Activated CD8-positive, alpha-beta T cell treated with anti-CD3 and anti-CD28 coated beads, Interleukin-2, amount 10 ng/mL, durations not matched to agents 7 days and 5 days (primary cell): ENCODE measurements around the gene MTG2. TPM values are rescaled to one million over a fixed set of nuclear protein-coding genes. Genes with fewer than 3 reads are reported as not detected.

ENCODE experiments used
- ATAC-seq: fragments of 150-1000 bp; cut with Tn5 transposase; one replicate; pipeline ENCODE4 v1.10.0; 2021; ENCODE audit warnings: moderate library complexity
- CTCF ChIA-PET: fragments of 350-600 bp; sonication (Branson Sonifier 250); formaldehyde crosslinking; loops from one replicate; lab custom pipeline; 2021; ENCODE audit warnings: antibody characterized with exemption; lab: Charles Lee
- POLR2A ChIA-PET: fragments of 350-600 bp; sonication (Branson Sonifier 250); formaldehyde crosslinking; loops from one replicate; lab custom pipeline; 2021; ENCODE audit warnings: antibody characterized with exemption; lab: Charles Lee
- DNase-seq: peaks from one replicate; pipeline ENCODE4 v3.0.0-alpha.2; 2020
- H3K27ac Mint-ChIP-seq: one replicate; pipeline ENCODE4 v1.8.0; 2021; ENCODE audit warnings: mild to moderate bottlenecking, mixed read lengths
- H3K27me3 Mint-ChIP-seq: one replicate; pipeline ENCODE4 v1.8.0; 2021; ENCODE audit warnings: low read depth, mixed read lengths
- H3K36me3 Mint-ChIP-seq: one replicate; pipeline ENCODE4 v1.8.0; 2021; ENCODE audit warnings: low read depth, mixed read lengths
- H3K4me1 Mint-ChIP-seq: one replicate; pipeline ENCODE4 v1.8.0; 2021; ENCODE audit warnings: low read depth, mixed read lengths
- H3K4me3 Mint-ChIP-seq: one replicate; pipeline ENCODE4 v1.8.0; 2021; ENCODE audit warnings: mild to moderate bottlenecking, mixed read lengths
- H3K9me3 Mint-ChIP-seq: one replicate; pipeline ENCODE4 v1.8.0; 2022; ENCODE audit warnings: mixed read lengths; ENCODE audit not compliant: insufficient read depth
- total RNA-seq, 2 experiments: library from RNA; stranded (reverse); gene quantifications; one replicate each; pipeline ENCODE4 v1.2.3, GENCODE V29; 2021

Gene MTG2
- total RNA-seq, 2 experiments from 2014 or later, result 31.7 to 34.4 TPM

DNA sequence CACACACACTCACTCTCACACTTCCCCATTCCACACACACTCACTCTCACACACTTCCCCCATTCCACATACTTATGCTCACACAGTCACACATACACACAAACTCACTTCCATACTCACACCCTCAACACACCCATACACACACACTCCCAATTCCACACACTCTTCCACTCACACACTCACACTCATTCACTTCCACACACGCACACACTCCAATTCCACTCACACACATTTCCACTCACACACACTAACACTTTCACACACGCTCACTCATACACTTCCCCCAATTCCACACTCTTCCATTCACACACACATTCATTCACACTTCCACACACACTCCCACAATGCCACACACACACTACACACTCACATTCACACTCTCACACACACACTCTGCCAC, 47.4 kb downstream of the MTG2 start:
- no peak overlapping the region for H3K27ac Mint-ChIP-seq
- CTCF ChIA-PET, result no interaction called here
- no peaks in the 10 kb centered on the region for H3K27me3 Mint-ChIP-seq
- ATAC-seq, result no peak
- no peak for DNase-seq
- POLR2A ChIA-PET, result no interaction called here
- no peaks in the 10 kb centered on the region for H3K4me1 Mint-ChIP-seq
- no peaks in the 10 kb centered on the region for H3K36me3 Mint-ChIP-seq
- no peak overlapping the region for H3K4me3 Mint-ChIP-seq
- H3K9me3 Mint-ChIP-seq, result no peaks in the 10 kb centered on the region

DNA sequence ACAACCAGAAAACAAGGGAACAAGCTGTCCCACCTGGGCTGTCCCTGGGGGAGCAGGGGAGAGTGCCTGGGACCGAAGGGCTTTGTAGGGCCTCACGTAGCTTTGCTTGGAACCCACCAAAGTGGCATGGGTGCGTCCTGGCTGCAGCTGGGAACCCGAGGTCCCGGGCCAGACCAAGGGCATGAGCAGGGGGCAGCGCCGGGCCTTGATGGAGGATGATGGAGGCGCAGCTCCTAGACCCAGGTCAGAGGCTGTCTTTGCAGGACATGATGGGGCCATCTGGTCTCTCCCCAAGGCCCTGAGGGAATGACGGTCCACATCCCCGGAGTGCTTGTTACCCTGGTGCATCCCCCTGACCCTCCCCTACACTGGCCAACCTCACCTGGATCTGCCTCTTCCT, 47.9 kb downstream of the MTG2 start:
- Mint-ChIP-seq H3K4me1 (no peaks in the 10 kb centered on the region), H3K36me3 (no peaks in the 10 kb centered on the region), H3K9me3 (no peaks in the 10 kb centered on the region), H3K4me3 (no peak overlapping the region), H3K27ac (no peak overlapping the region), H3K27me3 (no peaks in the 10 kb centered on the region)
- ChIA-PET POLR2A (no interaction called here), CTCF (no interaction called here)
- ATAC-seq, result no peak
- no peak for DNase-seq

DNA sequence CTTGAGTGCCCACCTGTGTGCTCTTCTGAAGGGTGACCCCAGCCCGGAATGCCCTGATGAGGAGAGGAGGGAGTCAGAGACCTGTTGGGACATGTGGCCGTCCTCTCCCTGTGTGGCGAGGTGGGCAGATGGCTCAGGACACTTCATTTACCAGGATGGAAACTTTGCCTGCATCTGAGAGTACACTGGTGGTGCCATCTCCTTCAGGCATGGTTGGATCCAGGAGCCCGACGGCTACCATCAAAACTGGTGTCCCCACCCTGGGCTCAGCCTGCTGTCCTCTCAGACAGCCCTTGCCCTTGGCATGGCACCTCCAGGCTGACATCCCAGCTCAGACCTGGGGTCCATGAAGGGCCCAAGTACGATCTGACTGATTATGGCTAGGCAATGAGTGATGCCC, 48.5 kb downstream of the MTG2 start:
- ChIA-PET POLR2A (no interaction called here), CTCF (no interaction called here)
- DNase-seq (no peak), ATAC-seq (no peak)
- no peaks in the 10 kb centered on the region for H3K4me1 Mint-ChIP-seq
- no peak overlapping the region for H3K27ac Mint-ChIP-seq
- no peaks in the 10 kb centered on the region for H3K36me3 Mint-ChIP-seq
- no peaks in the 10 kb centered on the region for H3K27me3 Mint-ChIP-seq
- H3K9me3 Mint-ChIP-seq, result no peaks in the 10 kb centered on the region
- no peak overlapping the region for H3K4me3 Mint-ChIP-seq

DNA sequence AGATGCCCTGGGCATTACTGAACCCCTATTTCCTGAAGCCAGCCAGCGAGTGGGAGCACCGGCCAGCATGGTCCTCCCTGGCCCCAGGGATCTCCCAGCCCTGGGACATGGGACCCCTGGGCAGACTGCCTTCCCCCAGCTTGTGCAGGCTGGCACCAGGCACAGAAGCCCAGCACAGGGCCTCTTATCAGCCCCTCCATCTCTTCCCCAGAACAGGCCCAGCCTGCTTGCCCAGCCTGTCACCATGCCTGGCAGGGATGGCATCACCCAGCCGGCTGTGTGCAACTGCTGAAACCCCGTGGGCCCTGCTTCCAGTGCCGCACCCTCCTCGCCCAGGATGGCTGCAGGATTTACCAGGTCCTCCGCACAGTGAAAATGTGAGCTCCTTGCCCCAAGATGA, 49.4 kb downstream of the MTG2 start:
- ATAC-seq (no peak), DNase-seq (no peak)
- H3K4me3 Mint-ChIP-seq, result no peak overlapping the region
- H3K4me1 Mint-ChIP-seq, result no peaks in the 10 kb centered on the region
- ChIA-PET POLR2A (interaction anchor here (0.5 kb wide), 1 partner anchor 98 kb away, joined by 3 read pairs; no protein-coding TSS in a partner anchor), CTCF (no interaction called here)
- H3K27ac Mint-ChIP-seq, result no peak overlapping the region
- H3K36me3 Mint-ChIP-seq, result no peaks in the 10 kb centered on the region
- H3K9me3 Mint-ChIP-seq, result no peaks in the 10 kb centered on the region
- no peaks in the 10 kb centered on the region for H3K27me3 Mint-ChIP-seq

DNA sequence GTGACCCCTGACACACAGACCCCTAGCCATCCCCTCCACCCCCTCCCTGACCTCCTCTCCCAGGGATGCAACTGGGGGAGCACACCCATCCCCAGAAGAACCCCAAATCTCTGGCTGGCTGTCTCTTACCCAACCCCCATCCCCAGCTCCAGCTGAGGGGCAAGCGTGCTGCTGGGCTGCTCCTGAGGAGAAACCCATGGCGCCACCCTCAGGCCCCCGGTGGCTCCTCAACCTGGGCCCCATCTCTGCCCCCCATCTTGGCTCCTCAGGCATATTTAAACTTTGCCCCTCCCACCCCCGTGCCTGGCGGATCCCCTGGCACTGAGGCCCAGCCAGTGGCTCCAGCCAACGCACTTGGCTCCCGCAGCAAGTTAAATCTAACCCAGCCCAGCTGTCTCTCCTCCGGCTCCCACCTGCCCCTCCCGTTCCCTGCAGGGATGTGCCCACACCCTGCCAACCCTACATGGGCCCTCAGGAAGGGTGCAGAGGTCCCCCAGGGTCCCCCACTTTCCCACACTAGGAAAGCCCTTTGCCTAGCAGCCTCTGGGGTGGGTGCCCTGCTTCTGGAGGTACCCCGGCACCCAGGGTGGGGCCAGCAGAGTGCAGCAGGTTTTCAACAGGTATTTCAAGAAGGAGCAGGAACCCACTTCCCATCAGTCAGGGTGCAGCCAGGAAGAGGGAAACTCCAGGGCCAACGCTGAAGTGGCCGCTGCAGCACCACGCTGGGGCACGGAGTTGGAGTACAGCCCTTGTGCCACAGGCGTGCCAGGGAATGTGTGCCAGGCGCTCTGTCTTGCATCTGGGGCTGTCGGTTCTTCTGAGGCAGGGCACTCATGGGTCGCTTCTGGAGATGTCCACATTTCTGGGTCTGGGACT, 50.2 kb downstream of the MTG2 start:
- ChIA-PET POLR2A (interaction anchor here (0.5 kb wide), 1 partner anchor 99 kb away, joined by 3 read pairs; no protein-coding TSS in a partner anchor), CTCF (no interaction called here)
- no peak overlapping the region for H3K27ac Mint-ChIP-seq

DNA sequence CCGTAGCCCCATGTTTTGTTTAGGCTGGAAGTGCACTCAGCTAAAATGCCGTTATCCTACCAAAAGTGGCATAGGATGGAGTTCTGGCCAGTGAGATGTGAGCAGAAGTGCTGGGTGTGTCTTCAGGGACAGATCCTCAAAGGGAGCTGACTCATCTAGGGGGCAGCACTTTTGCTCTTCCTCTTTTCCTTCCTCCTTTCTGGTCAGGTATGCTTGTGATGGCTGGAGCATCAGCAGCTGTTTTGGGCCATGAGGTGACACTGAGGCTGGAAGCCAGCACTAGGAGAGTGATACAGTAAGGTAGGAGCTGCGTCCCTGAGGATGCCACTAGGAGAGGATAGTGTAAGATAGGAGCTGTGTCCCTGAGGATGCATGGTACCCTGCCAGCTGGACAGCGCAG, 50.9 kb downstream of the MTG2 start:
- CTCF ChIA-PET, result no interaction called here

More for the DNA sequence above, 50.2 kb downstream of the MTG2 start:
- DNase-seq (no peak), ATAC-seq (no peak)
- Mint-ChIP-seq H3K27me3 (no peaks in the 10 kb centered on the region), H3K4me3 (no peak overlapping the region), H3K36me3 (no peaks in the 10 kb centered on the region), H3K4me1 (peaks cover 6% of the 10 kb centered on the region), H3K9me3 (no peaks in the 10 kb centered on the region)

DNA sequence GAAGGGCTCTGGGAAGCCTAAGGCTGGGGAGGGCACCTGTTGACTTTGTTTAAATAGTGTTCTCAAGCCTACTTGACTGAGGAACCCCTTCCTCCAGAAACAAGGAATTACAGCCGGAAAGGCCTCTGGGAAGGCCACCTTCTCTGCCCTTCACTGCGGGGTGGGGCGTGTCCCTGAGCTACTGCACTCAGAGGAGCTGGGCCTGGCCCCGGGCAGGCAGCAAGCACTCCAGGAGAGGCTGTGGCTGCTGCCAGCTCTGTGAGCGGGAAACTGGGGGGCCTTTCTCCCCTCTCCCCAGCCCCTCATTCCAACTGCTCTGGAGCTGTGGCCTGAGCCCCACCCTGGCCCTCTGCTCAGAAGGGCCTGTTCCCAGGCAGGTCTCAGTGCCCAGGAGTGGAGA, 51.5 kb downstream of the MTG2 start:
- Mint-ChIP-seq H3K27me3 (no peaks in the 10 kb centered on the region), H3K36me3 (no peaks in the 10 kb centered on the region), H3K9me3 (no peaks in the 10 kb centered on the region), H3K4me1 (peaks cover 11% of the 10 kb centered on the region), H3K27ac (no peak overlapping the region), H3K4me3 (no peak overlapping the region)
- ATAC-seq, result no peak
- DNase-seq, result no peak
- ChIA-PET CTCF (no interaction called here), POLR2A (no interaction called here)

More for the DNA sequence above, 50.9 kb downstream of the MTG2 start:
- H3K4me3 Mint-ChIP-seq, result no peak overlapping the region
- H3K4me1 Mint-ChIP-seq, result peaks cover 7% of the 10 kb centered on the region
- ATAC-seq (no peak), DNase-seq (no peak)
- no peaks in the 10 kb centered on the region for H3K27me3 Mint-ChIP-seq
- H3K9me3 Mint-ChIP-seq, result no peaks in the 10 kb centered on the region
- POLR2A ChIA-PET, result no interaction called here
- no peaks in the 10 kb centered on the region for H3K36me3 Mint-ChIP-seq
- H3K27ac Mint-ChIP-seq, result no peak overlapping the region

DNA sequence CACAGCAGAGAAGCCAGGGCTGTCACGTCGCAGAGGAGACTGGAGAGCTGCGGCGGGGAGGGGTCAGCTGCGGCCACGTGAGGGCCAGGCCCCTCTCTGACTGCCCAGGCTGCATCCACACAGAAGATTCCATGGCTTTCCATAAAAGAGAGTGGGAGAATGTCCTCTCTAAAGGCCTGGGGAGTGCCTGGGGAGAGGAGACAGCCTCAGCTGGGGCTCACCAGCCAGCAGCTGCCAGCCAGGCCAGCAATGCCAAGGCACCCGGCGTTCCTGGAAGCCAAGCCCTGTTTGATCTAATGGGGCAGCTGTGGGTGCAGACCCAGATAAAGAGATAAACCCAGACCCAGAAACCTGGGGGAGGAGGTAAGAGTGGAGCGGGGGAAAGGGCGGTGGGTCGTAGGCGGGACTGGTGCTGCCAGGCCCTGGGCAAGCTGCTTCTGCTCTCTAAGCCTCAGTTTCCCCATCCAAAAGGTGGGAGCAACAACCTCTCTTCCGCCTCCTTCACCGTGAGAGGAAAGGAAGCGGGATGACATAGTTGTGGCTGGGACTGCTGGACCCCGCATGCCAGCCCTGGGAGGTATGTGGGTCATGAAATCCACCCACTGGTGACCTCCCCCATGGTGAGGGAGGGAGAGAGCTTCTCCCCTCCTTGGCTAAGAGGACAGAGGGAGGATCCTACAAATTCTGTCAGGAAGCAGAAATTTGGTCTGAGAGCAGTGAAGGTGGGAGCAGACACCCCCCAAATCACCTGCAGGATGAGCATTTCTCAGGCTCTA, 52.4 kb downstream of the MTG2 start:
- no peaks in the 10 kb centered on the region for H3K36me3 Mint-ChIP-seq
- POLR2A ChIA-PET, result no interaction called here
- no peak for ATAC-seq

DNA sequence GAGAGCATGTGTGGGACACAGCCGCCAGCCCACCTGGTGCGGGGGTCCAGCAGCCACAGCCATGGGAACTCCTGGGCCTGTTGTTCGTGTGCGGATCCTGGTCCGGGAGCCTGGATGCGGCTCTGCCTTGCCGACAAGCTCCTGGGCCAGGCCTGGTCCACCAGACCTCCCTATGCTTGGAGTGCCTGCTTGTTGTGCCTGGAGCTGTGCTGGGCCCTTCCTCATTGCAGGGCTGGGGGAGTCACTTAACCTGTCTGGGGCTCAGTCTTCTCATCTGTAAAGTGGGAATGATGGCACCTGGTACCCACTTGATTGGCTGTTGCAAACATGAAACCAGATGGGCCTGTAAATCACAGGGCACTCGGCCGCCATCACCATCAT, 52.9 kb downstream of the MTG2 start:
- no peak overlapping the region for H3K4me3 Mint-ChIP-seq
- no peak for DNase-seq
- H3K9me3 Mint-ChIP-seq, result no peaks in the 10 kb centered on the region
- no peaks in the 10 kb centered on the region for H3K27me3 Mint-ChIP-seq
- H3K36me3 Mint-ChIP-seq, result no peaks in the 10 kb centered on the region
- H3K4me1 Mint-ChIP-seq, result peaks cover 25% of the 10 kb centered on the region
- H3K27ac Mint-ChIP-seq, result no peak overlapping the region
- ChIA-PET POLR2A (no interaction called here), CTCF (no interaction called here)
- ATAC-seq, result no peak

More for the DNA sequence above, 52.4 kb downstream of the MTG2 start:
- H3K27ac Mint-ChIP-seq, result no peak overlapping the region
- no peaks in the 10 kb centered on the region for H3K9me3 Mint-ChIP-seq
- no peak overlapping the region for H3K4me3 Mint-ChIP-seq
- CTCF ChIA-PET, result no interaction called here
- no peaks in the 10 kb centered on the region for H3K27me3 Mint-ChIP-seq
- H3K4me1 Mint-ChIP-seq, result peaks cover 19% of the 10 kb centered on the region
- DNase-seq, result no peak

DNA sequence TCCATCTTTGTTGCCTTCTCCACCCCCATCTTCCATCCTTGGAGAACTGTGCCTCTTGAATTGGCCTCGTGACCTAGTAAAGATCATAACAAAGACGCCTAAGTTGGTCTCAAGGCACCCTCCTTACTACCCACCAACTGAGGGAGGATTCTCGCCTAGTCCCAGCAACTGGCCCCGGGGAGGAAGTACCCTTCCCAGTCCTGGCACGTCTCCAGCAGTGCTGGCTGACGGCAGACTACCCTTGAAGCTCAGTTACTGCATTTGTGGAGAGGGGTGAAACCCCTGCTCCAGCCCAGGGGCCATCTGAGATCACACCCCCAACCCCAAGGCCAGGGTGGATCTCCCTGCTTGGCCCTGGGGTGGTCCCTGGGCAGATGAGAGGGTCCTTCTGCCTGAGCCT, 53.4 kb downstream of the MTG2 start:
- H3K27ac Mint-ChIP-seq, result no peak overlapping the region
- no peaks in the 10 kb centered on the region for H3K9me3 Mint-ChIP-seq
- no peaks in the 10 kb centered on the region for H3K27me3 Mint-ChIP-seq
- POLR2A ChIA-PET, result no interaction called here
- peaks cover 25% of the 10 kb centered on the region for H3K4me1 Mint-ChIP-seq
- CTCF ChIA-PET, result no interaction called here
- ATAC-seq (no peak), DNase-seq (no peak)
- H3K4me3 Mint-ChIP-seq, result no peak overlapping the region
- H3K36me3 Mint-ChIP-seq, result no peaks in the 10 kb centered on the region

DNA sequence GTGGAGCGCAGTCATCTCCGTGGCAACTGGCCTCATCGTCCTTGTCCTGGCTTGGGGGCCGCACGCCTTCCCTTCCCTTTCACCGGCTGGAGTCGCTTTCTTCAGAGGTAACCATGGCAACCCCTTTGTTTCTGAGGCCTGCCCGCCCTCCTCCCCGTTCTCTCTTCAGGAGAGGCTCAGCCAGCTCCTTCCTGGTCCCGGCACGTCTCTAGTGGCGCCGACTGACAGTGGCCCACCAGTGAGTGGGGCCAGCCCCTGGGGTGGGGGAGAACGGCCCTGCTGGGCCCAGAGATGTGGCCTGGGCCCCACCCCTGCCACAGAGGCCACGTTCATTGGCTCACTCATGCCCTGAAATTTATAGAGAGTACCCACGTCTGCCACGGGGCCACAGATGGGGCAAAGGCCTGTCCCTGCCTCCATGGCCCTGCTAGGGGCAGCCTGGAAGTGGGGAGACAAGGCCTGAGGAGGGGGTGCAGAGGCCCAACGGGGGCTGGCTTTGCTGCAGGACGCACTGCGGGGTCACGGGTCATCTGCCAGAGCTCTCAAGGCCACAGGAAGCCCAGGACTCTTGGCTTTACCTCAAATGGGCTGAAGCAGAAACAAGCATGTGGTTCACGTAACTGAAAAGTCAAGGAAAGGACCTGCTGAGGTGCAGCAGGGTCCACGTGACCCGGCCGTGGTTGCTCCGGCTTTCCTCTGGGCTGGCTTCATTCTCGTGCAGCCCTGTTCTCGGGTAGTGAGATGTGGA, 54.1 kb downstream of the MTG2 start:
- CTCF ChIA-PET, result no interaction called here
- Mint-ChIP-seq H3K4me1 (peaks cover 31% of the 10 kb centered on the region), H3K4me3 (no peak overlapping the region), H3K27ac (no peak overlapping the region), H3K9me3 (no peaks in the 10 kb centered on the region), H3K27me3 (no peaks in the 10 kb centered on the region), H3K36me3 (peaks cover 4% of the 10 kb centered on the region)
- ATAC-seq (no peak), DNase-seq (no peak)
- POLR2A ChIA-PET, result no interaction called here

DNA sequence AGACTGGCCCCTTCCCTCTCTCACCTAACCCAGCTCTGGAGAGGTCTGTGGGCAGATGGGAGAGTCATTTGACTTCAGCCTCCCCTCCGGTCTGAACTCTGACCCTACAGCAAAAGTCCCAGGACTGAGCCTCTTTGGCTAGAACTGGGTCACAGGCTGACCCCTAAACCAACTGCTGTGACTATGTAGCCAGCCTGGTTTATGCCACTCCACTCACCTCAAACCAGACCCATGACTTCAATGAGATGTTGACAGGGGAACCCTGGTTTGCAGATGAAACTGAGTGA, 54.6 kb downstream of the MTG2 start:
- CTCF ChIA-PET, result no interaction called here
- Mint-ChIP-seq H3K36me3 (peaks cover 4% of the 10 kb centered on the region), H3K27ac (no peak overlapping the region), H3K4me3 (peak overlapping the region; percentile 76), H3K27me3 (no peaks in the 10 kb centered on the region), H3K4me1 (peaks cover 31% of the 10 kb centered on the region), H3K9me3 (no peaks in the 10 kb centered on the region)
- POLR2A ChIA-PET, result no interaction called here
- no peak for DNase-seq
- no peak for ATAC-seq
